GM10248 (cell line): Measurements from ENCODE around the gene PIK3R3.

Experiments
- CTCF ChIA-PET: fragments of 300-600 bp; sonication (Branson Sonifier 250); formaldehyde crosslinking; extraction: SDS; loops from one replicate; lab custom pipeline; 2021; ENCODE audit warnings: antibody characterized with exemption; lab: Yijun Ruan, JAX
- POLR2A ChIA-PET: fragments of 350-650 bp; sonication (Branson Sonifier 250); formaldehyde crosslinking; extraction: SDS; loops from one replicate; lab custom pipeline; 2020; ENCODE audit warnings: antibody characterized with exemption; lab: Yijun Ruan, JAX
- DNase-seq: peaks from one replicate; pipeline ENCODE4 v3.0.0; 2012; ENCODE audit errors: extremely low spot score
- TF ChIP-seq, protein P1 (sequence below): IDR thresholded peaks from 2 replicates; pipeline ENCODE4 v1.5.1; 2012; ENCODE audit warnings: mild to moderate bottlenecking, low read depth; ENCODE audit errors: extremely low read depth, missing control alignments, control extremely low read depth

Gene PIK3R3

DNA sequence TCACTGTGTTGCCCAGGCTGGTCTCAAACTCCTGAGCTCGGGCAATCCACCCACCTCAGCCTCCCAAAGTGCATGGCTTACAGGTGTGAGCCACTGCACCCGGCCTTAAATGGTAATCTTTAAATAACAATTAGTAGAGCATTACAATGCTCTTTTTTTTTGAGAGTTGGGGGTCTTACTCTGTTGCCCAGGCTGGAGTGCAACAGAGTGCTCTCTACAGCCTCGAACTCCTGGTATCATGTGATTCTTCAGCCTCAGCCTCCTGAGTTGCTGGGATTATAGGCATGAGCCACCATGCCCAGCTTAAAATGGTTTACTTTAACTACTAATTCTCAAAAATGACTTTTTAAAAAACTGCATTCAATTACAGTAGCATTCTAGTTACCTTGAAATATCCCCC lies 52.2 kb downstream of the PIK3R3 start:
- ChIA-PET POLR2A (no interaction called here), CTCF (interaction anchor here (1.2 to 1.3 kb wide), 2 partner anchors 13 to 64 kb away, joined by 3 read pairs; no protein-coding TSS in a partner anchor)
- TF ChIP-seq, protein P1, sequence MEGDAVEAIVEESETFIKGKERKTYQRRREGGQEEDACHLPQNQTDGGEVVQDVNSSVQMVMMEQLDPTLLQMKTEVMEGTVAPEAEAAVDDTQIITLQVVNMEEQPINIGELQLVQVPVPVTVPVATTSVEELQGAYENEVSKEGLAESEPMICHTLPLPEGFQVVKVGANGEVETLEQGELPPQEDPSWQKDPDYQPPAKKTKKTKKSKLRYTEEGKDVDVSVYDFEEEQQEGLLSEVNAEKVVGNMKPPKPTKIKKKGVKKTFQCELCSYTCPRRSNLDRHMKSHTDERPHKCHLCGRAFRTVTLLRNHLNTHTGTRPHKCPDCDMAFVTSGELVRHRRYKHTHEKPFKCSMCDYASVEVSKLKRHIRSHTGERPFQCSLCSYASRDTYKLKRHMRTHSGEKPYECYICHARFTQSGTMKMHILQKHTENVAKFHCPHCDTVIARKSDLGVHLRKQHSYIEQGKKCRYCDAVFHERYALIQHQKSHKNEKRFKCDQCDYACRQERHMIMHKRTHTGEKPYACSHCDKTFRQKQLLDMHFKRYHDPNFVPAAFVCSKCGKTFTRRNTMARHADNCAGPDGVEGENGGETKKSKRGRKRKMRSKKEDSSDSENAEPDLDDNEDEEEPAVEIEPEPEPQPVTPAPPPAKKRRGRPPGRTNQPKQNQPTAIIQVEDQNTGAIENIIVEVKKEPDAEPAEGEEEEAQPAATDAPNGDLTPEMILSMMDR: no peak
- no peak for DNase-seq

DNA sequence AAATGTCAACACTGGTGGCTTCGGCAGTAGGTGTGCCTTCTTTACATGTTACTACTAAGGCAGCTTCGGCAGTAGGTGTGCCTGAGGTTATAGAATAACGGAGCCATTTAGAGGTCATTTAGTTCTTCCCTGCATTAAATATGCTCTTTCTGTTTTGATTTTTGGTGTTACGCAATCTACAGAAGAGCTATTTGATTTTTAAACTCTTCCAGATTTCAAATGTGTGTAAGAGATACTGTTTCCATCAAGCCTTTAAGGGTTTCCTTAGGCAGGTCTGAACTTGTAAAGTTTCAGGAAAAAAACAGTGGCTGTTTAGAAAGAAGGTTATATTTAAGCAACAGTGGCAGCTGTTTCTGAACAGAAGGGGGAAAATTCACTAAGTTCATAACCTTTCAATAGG lies 54.8 kb downstream of the PIK3R3 start:
- DNase-seq: no peak

DNA sequence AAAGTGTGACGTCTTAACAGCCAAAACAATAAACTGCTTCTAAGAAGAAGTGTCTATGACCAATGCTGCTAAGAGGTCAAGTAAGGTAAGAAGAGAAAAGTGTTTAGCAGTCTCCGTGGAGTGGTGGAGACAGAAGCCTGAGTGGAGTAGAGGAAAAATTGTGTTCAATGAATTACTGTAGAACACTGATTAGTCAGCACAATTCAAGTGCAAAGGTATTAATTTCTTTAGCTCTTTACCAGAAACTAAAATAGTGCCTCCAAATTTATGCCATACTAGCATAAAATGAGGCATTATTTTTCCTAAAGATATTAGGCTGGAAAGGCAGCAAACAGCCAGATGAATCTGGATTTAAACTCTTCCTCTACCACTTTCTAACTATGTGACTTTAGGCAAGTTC lies 56.1 kb downstream of the PIK3R3 start:
- CTCF ChIA-PET: interaction anchor here (0.9 to 2.2 kb wide), 3 partner anchors 9 to 11 kb away, joined by 3 to 8 read pairs (median 6); no protein-coding TSS in a partner anchor
- TF ChIP-seq, protein P1: no peak
- POLR2A ChIA-PET: no interaction called here
- DNase-seq: no peak

More for the DNA sequence above, 54.8 kb downstream of the PIK3R3 start:
- TF ChIP-seq, protein P1: no peak
- CTCF ChIA-PET: interaction anchor here (0.8 kb wide), 1 partner anchor 101 kb away, joined by 3 read pairs; no protein-coding TSS in a partner anchor
- POLR2A ChIA-PET: no interaction called here

- CTCF ChIA-PET: interaction anchor here (1.0 kb wide), 1 partner anchor 44 kb away, joined by 3 read pairs; no protein-coding TSS in a partner anchor
- POLR2A ChIA-PET: no interaction called here
Measured at GRCh38 chr1:46072975-46073374, 59.5 kb downstream of the PIK3R3 start.

GRCh38 chr1:46070164-46070814 lies 62.1 kb downstream of the PIK3R3 start:
- POLR2A ChIA-PET: no interaction called here
- no peak for DNase-seq
- TF ChIP-seq, protein P1: no peak
- CTCF ChIA-PET: interaction anchor here (1.4 to 1.6 kb wide), 2 partner anchors 15 to 109 kb away, joined by 3 to 7 read pairs; no protein-coding TSS in a partner anchor

More at GRCh38 chr1:46072975-46073374, 59.5 kb downstream of the PIK3R3 start:
- TF ChIP-seq, protein P1: no peak
- DNase-seq: no peak

DNA sequence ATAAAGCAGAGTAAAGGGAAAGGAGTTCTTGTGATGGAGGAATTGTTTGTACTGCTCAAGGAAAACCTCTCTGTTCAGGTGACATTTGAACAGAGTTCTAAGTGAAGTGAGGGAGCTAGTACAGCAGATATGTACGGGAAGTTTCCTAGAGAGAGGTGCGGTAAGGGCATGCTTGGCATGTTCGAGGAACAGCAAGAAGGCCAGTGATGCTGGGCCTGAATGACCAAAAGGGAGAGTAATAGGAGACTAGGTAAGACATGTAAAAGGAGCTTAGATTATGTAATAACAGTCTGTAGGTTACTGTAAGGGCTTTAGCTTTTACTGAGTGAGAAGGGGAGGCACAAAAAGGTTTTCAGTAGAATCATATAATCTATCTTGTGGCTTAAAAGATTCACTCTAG lies 63.9 kb downstream of the PIK3R3 start:
- ChIA-PET CTCF (interaction anchor here (1.2 to 2.5 kb wide), 3 partner anchors 16 to 32 kb away, joined by 3 to 7 read pairs (median 5); no protein-coding TSS in a partner anchor), POLR2A (interaction anchor here (1.2 kb wide), 1 partner anchor 64 kb away, joined by 3 read pairs; the partner anchor contains the start of gene PIK3R3)
- TF ChIP-seq, protein P1: no peak
- no peak for DNase-seq
